ENCODE measurements around the gene ZNRD2. TPM values are rescaled to one million over a fixed set of nuclear protein-coding genes. Genes with fewer than 3 reads are reported as not detected.

The ZNRD2 gene
- total and polyA plus RNA-seq, 2 of the 8 experiments (the other 6 are each of a cell fraction or from before 2014, with no cell fraction given), result 53.4 to 125 TPM

DNA sequence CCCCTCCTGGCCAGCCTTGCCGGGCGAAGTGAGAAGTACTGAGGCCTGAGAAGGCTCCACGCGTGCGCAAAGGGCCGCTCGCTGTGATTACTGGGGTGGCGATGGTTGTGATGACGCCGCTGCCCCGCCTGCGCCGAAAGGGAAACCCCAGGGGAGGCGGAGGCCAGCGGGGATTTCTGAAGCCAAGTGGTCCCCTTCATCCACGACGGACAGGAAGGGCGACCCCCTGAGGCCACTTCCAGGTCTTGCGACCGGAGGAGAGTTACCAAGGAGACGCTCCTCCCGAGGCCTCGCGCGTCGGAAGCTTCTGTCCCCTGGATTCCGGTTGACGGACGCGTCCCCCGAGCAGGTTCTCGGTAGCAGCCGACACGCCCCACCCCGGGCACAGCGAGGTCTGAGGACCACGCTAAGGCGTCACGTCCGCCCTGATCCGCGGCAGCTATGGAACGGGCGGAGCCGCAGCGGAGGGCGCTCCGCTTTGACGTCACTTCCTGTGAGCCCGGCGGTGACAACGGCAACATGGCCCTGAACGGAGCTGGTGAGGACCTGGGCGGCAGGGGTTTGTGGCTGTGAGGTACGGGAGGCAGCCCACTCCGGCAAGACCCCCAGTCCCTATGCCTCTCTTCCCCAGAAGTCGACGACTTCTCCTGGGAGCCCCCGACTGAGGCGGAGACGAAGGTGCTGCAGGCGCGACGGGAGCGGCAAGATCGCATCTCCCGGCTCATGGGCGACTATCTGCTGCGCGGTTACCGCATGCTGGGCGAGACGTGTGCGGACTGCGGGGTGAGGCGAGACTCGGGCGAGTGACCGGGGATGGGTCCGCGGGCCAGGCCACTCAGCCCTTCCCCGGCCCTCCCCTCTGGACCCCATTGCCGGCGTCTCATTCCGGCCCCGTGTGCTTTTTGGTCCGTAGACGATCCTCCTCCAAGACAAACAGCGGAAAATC lies at the start of gene ZNRD2 (continued):
- TF ChIP-seq YY1 (IDR thresholded peaks at IDR 0.05; ENCODE audit: low read depth, low read length) (peak; percentile 88), FOSL1 (IDR thresholded peaks at IDR 0.05; ENCODE audit: insufficient read depth, low read depth, low read length) (no peak), NRF1 (IDR thresholded peaks at IDR 0.05; ENCODE audit: low read depth, low read length) (no peak), TAF7 (optimal IDR thresholded peaks at IDR 0.05; ENCODE audit: borderline replicate concordance, low read depth, low read length) (no peak), MAFK (IDR thresholded peaks at IDR 0.05; ENCODE audit: low read depth, low read length) (no peak), HDAC6 (IDR thresholded peaks at IDR 0.05; ENCODE audit: low read depth, low read length) (no peak), KDM4A (IDR thresholded peaks at IDR 0.05; ENCODE audit: low read depth, low read length, severe bottlenecking) (peak; percentile 73), EP300 (IDR thresholded peaks at IDR 0.05; ENCODE audit: borderline replicate concordance in 1 of 2, low read depth in 2 of 2, low read length in 2 of 2) (no peak), EZH2 (IDR thresholded peaks at IDR 0.05; ENCODE audit: low read depth, low read length, severe bottlenecking) (peak; percentile 24), CREB1 (IDR thresholded peaks at IDR 0.05) (peak; percentile 99), SP1 (IDR thresholded peaks at IDR 0.05; ENCODE audit: low read depth, low read length) (peak; percentile 89), BCL11A (IDR thresholded peaks at IDR 0.05; ENCODE audit: low read depth in 2 of 2, low read length in 2 of 2) (no peak), RNF2 (IDR thresholded peaks at IDR 0.05; ENCODE audit: borderline replicate concordance, low read depth, low read length, missing control alignments, poor library complexity, severe bottlenecking) (no peak), ATF3 (IDR thresholded peaks at IDR 0.05; ENCODE audit: insufficient read depth, low read depth, low read length) (peak; percentile 77), RXRA (IDR thresholded peaks at IDR 0.05; ENCODE audit: insufficient read depth, low read depth, low read length) (no peak), SRF (IDR thresholded peaks at IDR 0.05; ENCODE audit: low read depth, low read length) (peak; percentile 78), NANOG (IDR thresholded peaks at IDR 0.05; ENCODE audit: insufficient read depth, low read depth, low read length, poor library complexity, severe bottlenecking) (no peak)
- TF ChIP-seq, protein P1, sequence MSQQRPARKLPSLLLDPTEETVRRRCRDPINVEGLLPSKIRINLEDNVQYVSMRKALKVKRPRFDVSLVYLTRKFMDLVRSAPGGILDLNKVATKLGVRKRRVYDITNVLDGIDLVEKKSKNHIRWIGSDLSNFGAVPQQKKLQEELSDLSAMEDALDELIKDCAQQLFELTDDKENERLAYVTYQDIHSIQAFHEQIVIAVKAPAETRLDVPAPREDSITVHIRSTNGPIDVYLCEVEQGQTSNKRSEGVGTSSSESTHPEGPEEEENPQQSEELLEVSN (IDR thresholded peaks at IDR 0.05), result no peak
